Fibroblast of the aortic adventitia (primary cell): Measurements from ENCODE around the gene CRISP1. TPM values are rescaled to one million over a fixed set of nuclear protein-coding genes. Genes with fewer than 3 reads are reported as not detected.
"Not testable (repeated sequence)": the region's sequence is repeated elsewhere in the genome, so short reads cannot be mapped to it uniquely, and the experiment has no call there.

Experiments
- DNase-seq: peaks from one replicate; pipeline ENCODE4 v3.0.0-alpha.2; 2010; ENCODE audit warnings: low read depth
- H3K4me3 ChIP-seq: 2 replicates; pipeline ENCODE4 v1.5.1; 2011; ENCODE audit warnings: low read depth, mild to moderate bottlenecking, control low read depth, low read length, moderate library complexity
- CTCF ChIP-seq: IDR thresholded peaks from 2 replicates; pipeline ENCODE4 v1.5.1; 2011; ENCODE audit warnings: mild to moderate bottlenecking, low read length, control low read depth, inconsistent platforms; ENCODE audit not compliant: insufficient read depth
- total RNA-seq: library from RNA; depleted of rRNA; stranded (reverse); fragments of >200 nt; gene quantifications from 2 replicates; pipeline ENCODE4 v1.2.3, GENCODE V29; 2012; ENCODE audit warnings: low replicate concordance

The CRISP1 gene
- total RNA-seq, 1 donor: not detected

- H3K4me3 ChIP-seq: no peak overlapping the region
- no peak for DNase-seq
- TF ChIP-seq CTCF: no peak
Measured at GRCh38 chr6:49826743-49827406, 39.5 kb downstream of the CRISP1 start.

GRCh38 chr6:49815166-49815565, 51.2 kb downstream of the CRISP1 start:
- DNase-seq: no peak
- H3K4me3 ChIP-seq: no peak overlapping the region
- no peak for TF ChIP-seq CTCF

GRCh38 chr6:49813248-49813647, 53.1 kb downstream of the CRISP1 start:
- TF ChIP-seq CTCF: no peak
- no peak overlapping the region for H3K4me3 ChIP-seq
- DNase-seq: no peak

- no peak for TF ChIP-seq CTCF
- DNase-seq: no peak
- H3K4me3 ChIP-seq: no peak overlapping the region
Measured at GRCh38 chr6:49806145-49806544, 60.2 kb downstream of the CRISP1 start.

- TF ChIP-seq CTCF: no peak
- no peak overlapping the region for H3K4me3 ChIP-seq
Measured at GRCh38 chr6:49805246-49805645, 61.1 kb downstream of the CRISP1 start.

GRCh38 chr6:49801525-49801924, 64.8 kb downstream of the CRISP1 start:
- no peak for TF ChIP-seq CTCF
- no peak overlapping the region for H3K4me3 ChIP-seq
- no peak for DNase-seq

More at GRCh38 chr6:49805246-49805645, 61.1 kb downstream of the CRISP1 start:
- DNase-seq: no peak

GRCh38 chr6:49799090-49799489, 67.2 kb downstream of the CRISP1 start:
- DNase-seq: no peak
- no peak overlapping the region for H3K4me3 ChIP-seq
- no peak for TF ChIP-seq CTCF

GRCh38 chr6:49796842-49797455, 69.4 kb downstream of the CRISP1 start:
- not testable (repeated sequence) for H3K4me3 ChIP-seq, DNase-seq
